Activated naive CD8-positive, alpha-beta T cell treated with anti-CD3 and anti-CD28 coated beads for 36 hours (primary cell): ENCODE measurements around the gene POMGNT2. TPM values are rescaled to one million over a fixed set of nuclear protein-coding genes. Genes with fewer than 3 reads are reported as not detected.

Experiments used
- DNase-seq: peaks from one replicate; pipeline ENCODE4 v3.0.0; 2021
- H3K27ac Mint-ChIP-seq: one replicate; pipeline ENCODE4 v1.8.0; 2022; ENCODE audit warnings: mild to moderate bottlenecking, moderate library complexity, mixed read lengths
- H3K27me3 Mint-ChIP-seq: one replicate; pipeline ENCODE4 v1.8.0; 2022; ENCODE audit warnings: mild to moderate bottlenecking, mixed read lengths
- H3K36me3 Mint-ChIP-seq: one replicate; pipeline ENCODE4 v1.8.0; 2021; ENCODE audit warnings: mild to moderate bottlenecking, mixed read lengths
- H3K4me1 Mint-ChIP-seq: one replicate; pipeline ENCODE4 v1.8.0; 2021; ENCODE audit warnings: mixed read lengths
- H3K4me3 Mint-ChIP-seq: one replicate; pipeline ENCODE4 v1.8.0; 2022; ENCODE audit warnings: mild to moderate bottlenecking, moderate library complexity, mixed read lengths
- H3K9me3 Mint-ChIP-seq: one replicate; pipeline ENCODE4 v1.8.0; 2022; ENCODE audit warnings: mixed read lengths
- total RNA-seq, 2 experiments: library from RNA; stranded (reverse); gene quantifications; one replicate each; pipeline ENCODE4 v1.2.3, GENCODE V29; 2021

Gene POMGNT2
- total RNA-seq, 2 experiments from 2014 or later = 12.1 to 13.3 TPM

DNA sequence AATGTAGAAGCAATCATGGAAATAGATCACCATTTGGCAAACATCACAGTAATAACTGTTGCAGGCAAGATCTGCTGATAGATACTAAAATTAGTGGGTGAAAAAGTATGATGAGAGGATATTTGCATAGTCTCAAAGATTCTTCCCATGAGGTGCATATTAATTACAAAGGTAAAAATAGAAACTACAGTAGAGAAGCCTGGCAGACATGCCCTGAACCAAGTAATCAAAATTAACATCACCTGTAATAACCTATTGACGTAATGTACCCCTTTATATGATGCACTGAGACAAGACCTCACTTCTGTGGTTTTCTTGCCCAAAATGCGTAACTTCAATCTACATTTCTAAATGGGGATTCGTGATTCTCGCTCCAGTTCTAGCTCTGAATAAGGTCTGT lies 14.4 kb downstream of the POMGNT2 start:
- H3K27ac Mint-ChIP-seq = no peak overlapping the region
- H3K9me3 Mint-ChIP-seq = no peaks in the 10 kb centered on the region
- peaks cover 4% of the 10 kb centered on the region for H3K36me3 Mint-ChIP-seq
- H3K27me3 Mint-ChIP-seq = no peaks in the 10 kb centered on the region
- H3K4me3 Mint-ChIP-seq = no peak overlapping the region
- DNase-seq = no peak
- peaks cover 3% of the 10 kb centered on the region for H3K4me1 Mint-ChIP-seq

DNA sequence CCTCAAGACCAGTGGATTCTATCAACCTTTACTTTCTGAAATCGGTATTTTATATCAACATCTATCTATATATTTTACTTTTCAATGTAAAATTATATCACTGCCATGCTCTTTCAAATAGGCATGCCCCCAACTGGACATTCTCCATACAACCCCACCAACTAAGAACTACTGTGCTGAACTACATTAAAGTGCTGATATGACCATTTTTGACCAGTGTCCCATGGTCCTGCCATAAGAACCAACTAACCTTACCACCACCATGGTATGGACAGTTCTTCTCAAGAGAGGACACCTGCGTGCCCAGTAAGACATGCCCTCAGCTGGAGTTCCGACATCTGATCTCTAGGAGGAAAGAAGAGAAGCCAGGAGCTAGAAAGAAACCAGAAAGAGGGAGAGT lies 15.6 kb downstream of the POMGNT2 start:
- peaks cover 11% of the 10 kb centered on the region for H3K36me3 Mint-ChIP-seq
- no peaks in the 10 kb centered on the region for H3K9me3 Mint-ChIP-seq
- no peaks in the 10 kb centered on the region for H3K27me3 Mint-ChIP-seq
- no peak overlapping the region for H3K4me3 Mint-ChIP-seq
- H3K4me1 Mint-ChIP-seq = peaks cover 5% of the 10 kb centered on the region
- no peak overlapping the region for H3K27ac Mint-ChIP-seq
- no peak for DNase-seq

DNA sequence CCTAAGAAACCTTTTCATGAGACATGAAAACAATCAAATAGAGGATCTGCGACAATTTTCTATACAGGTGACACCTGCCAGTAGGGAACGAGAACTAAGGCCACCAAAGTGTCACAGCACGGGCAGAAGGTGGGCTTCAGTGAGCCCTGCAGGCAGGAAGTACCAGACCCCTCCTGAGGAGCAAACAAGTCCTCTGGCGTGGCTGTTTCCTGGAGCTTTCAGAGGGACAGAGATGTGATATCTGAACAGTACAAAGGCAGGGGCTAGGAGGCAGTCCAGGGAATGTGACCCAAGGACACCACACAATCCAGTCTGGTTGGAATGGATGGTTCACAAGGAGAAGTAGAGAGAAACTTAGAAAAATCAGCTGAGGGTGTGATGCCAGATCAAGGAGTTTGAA lies 16.8 kb downstream of the POMGNT2 start:
- no peak overlapping the region for H3K27ac Mint-ChIP-seq
- H3K4me1 Mint-ChIP-seq = peaks cover 5% of the 10 kb centered on the region

DNA sequence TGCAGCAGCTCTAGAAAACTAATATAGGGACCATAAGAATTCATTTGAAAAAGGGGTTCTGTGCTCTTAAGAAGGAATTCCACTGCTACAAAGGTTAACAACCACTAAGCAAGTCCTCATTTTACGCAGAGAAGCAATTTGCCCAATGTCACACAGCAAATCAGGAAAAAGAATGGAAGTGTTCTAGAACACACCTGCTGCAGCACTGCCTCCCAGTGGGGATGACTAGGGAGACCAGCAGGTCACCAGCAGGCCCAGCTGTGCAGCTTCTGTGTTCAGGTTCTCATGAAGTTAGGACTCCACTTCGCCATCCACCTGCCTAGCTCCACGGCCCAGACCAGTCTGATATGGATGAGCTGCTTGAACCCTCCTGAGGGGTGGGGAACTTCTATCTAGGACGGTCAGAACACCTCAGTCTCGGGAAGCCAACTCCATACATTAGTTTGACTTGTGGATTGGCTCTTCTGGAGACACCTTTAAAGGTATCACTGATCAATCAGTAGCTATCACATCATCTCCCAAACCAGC lies 18.6 kb downstream of the POMGNT2 start:
- Mint-ChIP-seq H3K36me3 (peaks cover 38% of the 10 kb centered on the region), H3K4me3 (no peak overlapping the region), H3K27me3 (no peaks in the 10 kb centered on the region), H3K4me1 (peaks cover 7% of the 10 kb centered on the region), H3K27ac (no peak overlapping the region), H3K9me3 (peaks cover 9% of the 10 kb centered on the region)
- DNase-seq = no peak

More for the DNA sequence above, 16.8 kb downstream of the POMGNT2 start:
- no peak for DNase-seq
- no peak overlapping the region for H3K4me3 Mint-ChIP-seq
- H3K36me3 Mint-ChIP-seq = peaks cover 20% of the 10 kb centered on the region
- H3K27me3 Mint-ChIP-seq = no peaks in the 10 kb centered on the region
- peaks cover under 1% of the 10 kb centered on the region for H3K9me3 Mint-ChIP-seq

GRCh38 chr3:43086460-43087165 lies 19.3 kb downstream of the POMGNT2 start:
- peaks cover 7% of the 10 kb centered on the region for H3K4me1 Mint-ChIP-seq
- no peak overlapping the region for H3K4me3 Mint-ChIP-seq
- no peak for DNase-seq
- H3K36me3 Mint-ChIP-seq = peaks cover 45% of the 10 kb centered on the region
- H3K27ac Mint-ChIP-seq = no peak overlapping the region
- peaks cover 9% of the 10 kb centered on the region for H3K9me3 Mint-ChIP-seq
- no peaks in the 10 kb centered on the region for H3K27me3 Mint-ChIP-seq

- Mint-ChIP-seq H3K4me3 (no peak overlapping the region), H3K9me3 (peaks cover 9% of the 10 kb centered on the region), H3K36me3 (peaks cover 75% of the 10 kb centered on the region), H3K27me3 (no peaks in the 10 kb centered on the region), H3K27ac (no peak overlapping the region), H3K4me1 (peaks cover 5% of the 10 kb centered on the region)
- DNase-seq = no peak
Observed at GRCh38 chr3:43082457-43082856, 23.4 kb downstream of the POMGNT2 start.

GRCh38 chr3:43081796-43082195 lies 24.1 kb downstream of the POMGNT2 start:
- no peak overlapping the region for H3K4me3 Mint-ChIP-seq

DNA sequence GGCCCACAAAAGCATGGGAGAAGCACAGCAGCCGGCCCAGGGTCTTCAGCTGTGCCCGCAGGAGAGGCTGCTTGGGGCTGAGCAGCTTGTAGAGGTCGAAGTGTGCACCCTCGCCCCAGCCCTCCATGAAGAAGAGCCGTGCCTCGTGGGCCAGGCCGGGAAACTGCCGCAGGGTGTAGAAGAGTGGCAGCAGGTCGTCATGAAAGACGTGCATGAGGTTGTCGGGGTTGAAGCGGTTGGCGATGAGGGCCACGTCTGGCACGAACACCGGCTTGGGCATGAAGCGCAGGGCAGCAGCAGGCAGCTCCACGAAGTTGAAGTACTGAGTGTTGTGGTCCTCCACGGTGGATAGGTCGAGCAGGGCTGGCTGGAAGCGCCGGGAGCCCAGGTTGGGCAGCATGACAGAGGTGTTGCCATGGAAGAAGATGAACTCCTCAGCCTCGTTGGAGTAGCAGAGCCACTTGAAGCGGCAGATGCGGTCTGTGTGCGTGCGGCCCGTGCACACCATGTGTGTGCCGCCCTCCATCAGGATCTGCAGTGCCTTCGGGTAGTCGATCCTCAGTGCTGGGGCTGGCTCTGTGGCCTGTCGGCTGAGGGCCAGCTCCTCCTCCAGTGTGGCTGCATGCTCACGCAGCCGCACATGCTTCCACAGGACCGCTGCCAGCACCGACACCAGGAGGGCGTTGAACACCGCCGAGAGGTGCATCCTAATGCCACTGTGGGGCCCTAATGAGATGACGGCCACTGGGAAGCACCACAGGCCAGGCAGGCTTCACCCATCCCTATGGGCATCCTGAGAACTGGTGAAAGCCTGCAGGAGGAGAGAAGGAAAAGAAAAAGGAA lies 24.9 kb downstream of the POMGNT2 start:
- peaks cover 74% of the 10 kb centered on the region for H3K36me3 Mint-ChIP-seq
- no peak for DNase-seq
- H3K27me3 Mint-ChIP-seq = no peaks in the 10 kb centered on the region
- H3K27ac Mint-ChIP-seq = no peak overlapping the region
- no peak overlapping the region for H3K4me3 Mint-ChIP-seq
- H3K4me1 Mint-ChIP-seq = peaks cover 2% of the 10 kb centered on the region
- H3K9me3 Mint-ChIP-seq = peaks cover 9% of the 10 kb centered on the region

More at GRCh38 chr3:43081796-43082195, 24.1 kb downstream of the POMGNT2 start:
- H3K36me3 Mint-ChIP-seq = peaks cover 75% of the 10 kb centered on the region
- H3K9me3 Mint-ChIP-seq = peaks cover 9% of the 10 kb centered on the region
- no peak for DNase-seq
- H3K27ac Mint-ChIP-seq = no peak overlapping the region
- H3K4me1 Mint-ChIP-seq = peaks cover 5% of the 10 kb centered on the region
- H3K27me3 Mint-ChIP-seq = no peaks in the 10 kb centered on the region

- Mint-ChIP-seq H3K4me3 (no peak overlapping the region), H3K9me3 (peaks cover 9% of the 10 kb centered on the region), H3K27ac (no peak overlapping the region), H3K36me3 (peaks cover 62% of the 10 kb centered on the region), H3K4me1 (peaks cover 2% of the 10 kb centered on the region), H3K27me3 (no peaks in the 10 kb centered on the region)
- DNase-seq = no peak
Observed at GRCh38 chr3:43079536-43080332, 26.1 kb downstream of the POMGNT2 start.

GRCh38 chr3:43077707-43078106 lies 28.2 kb downstream of the POMGNT2 start:
- H3K36me3 Mint-ChIP-seq = peaks cover 44% of the 10 kb centered on the region
- no peak overlapping the region for H3K27ac Mint-ChIP-seq

DNA sequence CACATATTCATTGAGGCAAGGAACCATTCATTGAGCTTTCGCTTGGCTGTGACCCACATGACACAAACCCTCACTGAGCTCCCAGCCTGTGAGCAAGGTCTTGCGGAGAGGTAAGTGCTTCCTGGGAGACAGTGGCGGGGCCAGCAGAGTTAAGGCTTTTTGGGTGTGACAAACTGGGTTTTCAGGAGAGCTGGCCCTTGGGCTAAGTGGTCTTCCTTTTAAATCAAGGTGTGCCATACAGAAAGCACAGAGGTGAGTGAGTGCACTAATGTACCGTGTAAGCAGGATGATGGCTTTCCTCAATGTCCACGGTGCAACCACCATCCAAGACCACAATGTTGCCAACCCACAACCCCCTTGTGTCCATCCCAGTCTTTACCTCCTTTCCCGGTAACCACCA lies 28.6 kb downstream of the POMGNT2 start:
- Mint-ChIP-seq H3K36me3 (peaks cover 39% of the 10 kb centered on the region), H3K9me3 (no peaks in the 10 kb centered on the region), H3K4me3 (no peak overlapping the region), H3K27ac (no peak overlapping the region), H3K4me1 (no peaks in the 10 kb centered on the region), H3K27me3 (no peaks in the 10 kb centered on the region)
- no peak for DNase-seq

More at GRCh38 chr3:43077707-43078106, 28.2 kb downstream of the POMGNT2 start:
- Mint-ChIP-seq H3K9me3 (peaks cover 3% of the 10 kb centered on the region), H3K4me1 (no peaks in the 10 kb centered on the region), H3K4me3 (no peak overlapping the region), H3K27me3 (no peaks in the 10 kb centered on the region)
- no peak for DNase-seq

DNA sequence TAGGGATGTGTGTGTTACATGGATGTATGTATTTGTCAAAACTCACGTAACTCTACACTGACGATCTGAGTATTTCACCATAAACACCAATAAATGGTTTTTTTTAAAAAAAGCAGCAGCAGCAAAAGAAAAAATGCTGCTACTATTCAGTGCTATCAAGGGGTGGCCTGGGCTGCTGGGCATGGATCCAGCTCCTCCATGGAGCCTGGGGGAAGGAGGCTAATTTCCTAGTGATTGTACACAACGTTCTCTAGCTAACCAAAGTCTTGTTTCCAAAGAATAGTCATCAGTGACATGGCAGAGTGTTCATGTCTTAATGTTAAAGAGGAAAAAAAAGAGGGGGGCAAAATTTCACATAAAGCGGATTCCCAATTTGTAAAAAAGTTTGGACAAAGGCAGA lies 29.0 kb downstream of the POMGNT2 start:
- H3K27ac Mint-ChIP-seq = no peak overlapping the region
- H3K9me3 Mint-ChIP-seq = no peaks in the 10 kb centered on the region
- peaks cover 35% of the 10 kb centered on the region for H3K36me3 Mint-ChIP-seq
- no peak for DNase-seq
- no peaks in the 10 kb centered on the region for H3K27me3 Mint-ChIP-seq
- H3K4me3 Mint-ChIP-seq = no peak overlapping the region
- H3K4me1 Mint-ChIP-seq = no peaks in the 10 kb centered on the region

DNA sequence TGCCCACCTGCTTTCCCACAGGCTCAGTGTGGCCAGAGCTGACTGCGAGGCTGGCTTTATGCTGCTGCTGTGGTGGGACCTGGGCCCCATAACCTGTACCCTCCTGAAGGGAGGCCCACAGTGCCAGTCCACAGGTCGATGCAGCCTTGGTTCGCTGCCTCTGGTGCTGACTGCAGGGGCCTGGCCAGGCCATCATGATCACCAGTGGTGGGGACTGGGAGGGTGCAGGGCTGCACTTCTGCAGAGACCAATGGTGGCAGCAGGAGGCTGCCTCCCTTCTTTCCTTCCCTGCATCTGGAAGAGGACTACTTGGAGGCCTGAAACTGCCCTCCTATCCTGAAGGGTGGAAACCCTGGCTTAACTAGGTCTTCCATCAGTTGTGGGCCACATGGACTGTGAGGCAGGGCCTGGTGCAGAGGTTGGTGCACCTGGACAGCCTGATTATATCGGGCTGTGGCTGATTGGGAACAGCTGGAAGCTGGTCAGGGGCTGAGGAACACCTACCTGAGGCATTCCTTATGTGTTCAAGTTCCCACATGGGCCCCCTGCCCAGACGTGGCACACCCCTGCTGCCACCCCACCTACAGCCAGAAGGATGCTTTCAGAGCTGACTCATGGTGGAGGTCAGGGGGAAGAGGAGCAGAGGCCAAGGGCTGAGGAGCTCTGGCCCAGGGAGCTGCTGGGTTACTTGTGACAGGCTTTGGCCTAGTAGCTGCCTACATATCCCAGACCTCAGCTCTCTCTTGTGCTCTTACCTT lies 29.8 kb downstream of the POMGNT2 start:
- H3K27me3 Mint-ChIP-seq = no peaks in the 10 kb centered on the region
- no peak for DNase-seq
- peaks cover 29% of the 10 kb centered on the region for H3K36me3 Mint-ChIP-seq
- no peak overlapping the region for H3K4me3 Mint-ChIP-seq
- H3K9me3 Mint-ChIP-seq = no peaks in the 10 kb centered on the region
- no peaks in the 10 kb centered on the region for H3K4me1 Mint-ChIP-seq
- no peak overlapping the region for H3K27ac Mint-ChIP-seq
